ENCODE results near the gene CFAP77. TPM values are rescaled to one million over a fixed set of nuclear protein-coding genes. Genes with fewer than 3 reads are reported as not detected.

CFAP77 gene
- total and polyA plus RNA-seq, 2 of the 13 experiments (the other 11 are each of a cell fraction or from before 2014, with no cell fraction given), result not detected

- no peak for TF ChIP-seq ZNF318 (CRISPR knock-in tag; IDR thresholded peaks at IDR 0.05)
- TF ChIP-seq CBFB (CRISPR knock-in tag; IDR thresholded peaks at IDR 0.05), result no peak
Measured at GRCh38 chr9:132434881-132435280, 24.9 kb downstream of the CFAP77 start (continued).

GRCh38 chr9:132439153-132439552 lies 29.1 kb downstream of the CFAP77 start:
- ATAC-seq, result no peak
- FAIRE-seq, result no peak
- 0% methylated on average over 3 of the region's 4 CpGs for WGBS (ENCODE audit: low lambda C conversion rate)
- Histone ChIP-seq H2AFZ (ENCODE audit: low read length) (no peak overlapping the region), H3K27ac (ENCODE audit: extremely low read length, insufficient read depth, low read length) (no peak overlapping the region), H3K9me3 (ENCODE audit: low read length) (no peaks in the 10 kb centered on the region), H3K27me3 (ENCODE audit: control insufficient read depth in 1 of 2, insufficient read depth in 2 of 2, low read length in 2 of 2) (peaks cover 1 to 62% of the 10 kb centered on the region in 2 experiments; a peak in 3 of 5 replicates), H3K4me2 (ENCODE audit: low read depth, low read length) (no peak overlapping the region), H3K4me3 (replicated peaks in 1 of 3; ENCODE audit: insufficient read depth in 1 of 3, low read depth in 2 of 3, low read length in 3 of 3) (no peak overlapping the region), H3K4me1 (ENCODE audit: insufficient read depth, low read length) (peaks cover 7% of the 10 kb centered on the region), H3K79me2 (ENCODE audit: insufficient read depth, low read length) (no peaks in the 10 kb centered on the region), H3K9ac (ENCODE audit: insufficient read depth, low read depth, low read length) (no peak overlapping the region), H4K20me1 (ENCODE audit: insufficient read depth, low read length) (no peaks in the 10 kb centered on the region), H3K36me3 (replicated peaks in 1 of 2; ENCODE audit: control insufficient read depth in 1 of 2, insufficient read depth in 2 of 2, low read length in 2 of 2) (no peaks in the 10 kb centered on the region)
- CTCF ChIA-PET (ENCODE audit: low intra/inter-chr PET ratio, low total read pairs), result no interaction called here
- BruUV-seq (replicated peaks), result no TSS peak
- DNase-seq (ENCODE audit: low spot score), result no peak
- in situ Hi-C loops (cut with HindIII; ENCODE audit: extremely low pct_ligation_motif_present, low pct_unique_long_range_greater_than_20kb) (no loop called here), intact Hi-C loops (cut with micrococcal nuclease; ENCODE audit: unreplicated experiment) (no loop called here)
- POLR2A ChIA-PET, result no interaction called here
- TF ChIP-seq SYNCRIP (IDR thresholded peaks at IDR 0.05; ENCODE audit: insufficient read depth, low read depth, low read length) (no peak), HMG20B (CRISPR knock-in tag; conservative IDR thresholded peaks at IDR 0.05) (no peak), ZFP1 (CRISPR knock-in tag; IDR thresholded peaks at IDR 0.05) (no peak), PRMT3 (CRISPR knock-in tag; IDR thresholded peaks at IDR 0.05; ENCODE audit: borderline replicate concordance, low read depth) (no peak), ZBTB20 (CRISPR knock-in tag; IDR thresholded peaks at IDR 0.05; ENCODE audit: borderline replicate concordance, low read depth) (no peak), HOXA3 (CRISPR knock-in tag; IDR thresholded peaks at IDR 0.05) (no peak), FLYWCH1 (CRISPR knock-in tag; IDR thresholded peaks at IDR 0.05) (no peak), RNF219 (CRISPR knock-in tag; IDR thresholded peaks at IDR 0.05) (no peak), TCF7L2 (IDR thresholded peaks at IDR 0.05; ENCODE audit: low read depth, low read length) (no peak), ELF1 (CRISPR knock-in tag; IDR thresholded peaks at IDR 0.05) (no peak), MEF2D (CRISPR knock-in tag; IDR thresholded peaks at IDR 0.05) (no peak), CAMTA2 (CRISPR knock-in tag; IDR thresholded peaks at IDR 0.05; ENCODE audit: borderline replicate concordance) (no peak), KDM2A (CRISPR knock-in tag; IDR thresholded peaks at IDR 0.05; ENCODE audit: borderline replicate concordance, low read depth) (no peak)
